GM06990 (cell line): ENCODE results near the gene C11orf71.
A peak's percentile ranks its signal among the peaks of the same experiment; 100 is the strongest.

Source experiments
- DNase-seq: peaks from one replicate; pipeline ENCODE4 v3.0.0-alpha.2; 2011; ENCODE audit not compliant: insufficient read length; ENCODE audit errors: extremely low read depth
- H3K27me3 ChIP-seq: replicated peaks from 2 replicates; pipeline ENCODE4 v1.6.0; 2011; ENCODE audit warnings: low read length; ENCODE audit not compliant: control insufficient read depth, insufficient read depth
- H3K36me3 ChIP-seq: 2 replicates; pipeline ENCODE4 v1.5.1; 2011; ENCODE audit warnings: low read length; ENCODE audit not compliant: control insufficient read depth, insufficient read depth
- H3K4me3 ChIP-seq: replicated peaks from 2 replicates; pipeline ENCODE4 v1.5.1; 2011; ENCODE audit warnings: low read depth, mild to moderate bottlenecking, control low read depth, low read length
- CTCF ChIP-seq: IDR thresholded peaks from 2 replicates; pipeline ENCODE4 v1.5.1; 2011; ENCODE audit warnings: low read length, control low read depth, mild to moderate bottlenecking, inconsistent platforms; ENCODE audit not compliant: insufficient read depth, poor library complexity, severe bottlenecking

The C11orf71 gene, protein sequence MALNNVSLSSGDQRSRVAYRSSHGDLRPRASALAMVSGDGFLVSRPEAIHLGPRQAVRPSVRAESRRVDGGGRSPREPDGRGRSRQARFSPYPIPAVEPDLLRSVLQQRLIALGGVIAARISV

DNA sequence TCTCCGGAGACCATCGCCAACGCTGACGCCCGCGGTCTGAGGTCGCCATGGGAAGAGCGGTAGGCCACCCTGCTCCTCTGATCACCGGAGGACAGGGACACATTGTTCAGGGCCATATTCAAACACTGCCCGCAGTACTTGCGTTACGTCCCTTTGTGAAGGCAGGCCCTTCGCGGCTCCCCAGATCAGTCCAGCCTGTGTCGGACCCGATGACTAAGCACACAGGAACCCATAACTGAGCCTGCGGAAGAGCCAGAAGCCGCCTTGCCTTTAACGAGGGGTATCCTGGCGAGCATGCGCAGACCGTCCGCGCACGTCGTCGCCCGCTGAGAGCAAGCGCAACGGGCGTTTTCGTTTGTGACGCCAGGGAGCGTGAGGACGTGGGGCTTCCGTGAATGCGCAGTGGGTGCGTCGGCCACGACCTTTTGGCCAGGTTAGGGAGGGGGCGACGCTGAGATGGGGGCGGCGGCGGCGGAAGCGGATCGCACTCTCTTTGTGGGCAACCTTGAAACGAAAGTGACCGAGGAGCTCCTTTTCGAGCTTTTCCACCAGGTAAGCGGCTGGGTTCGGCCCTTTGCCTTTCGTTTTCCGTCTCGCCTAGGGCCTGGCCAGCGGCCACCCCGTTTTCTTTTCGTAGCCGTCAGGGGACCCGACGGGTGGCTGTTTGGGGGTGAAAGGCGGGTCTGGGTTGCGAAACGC lies at the start of gene C11orf71, which contains the start of gene RBM7:
TSS of gene C11orf71 (minus strand) at position 296 of the 699 bp plus-strand sequence. CDS start at position 116, 180 bp downstream.
TSS of gene RBM7 (plus strand) at position 451 of the 699 bp plus-strand sequence. CDS start at position 457, 6 bp downstream.
- Histone ChIP-seq H3K4me3 (peak within 1 kb of the TSS; percentile 99), H3K36me3 (no peaks in the 10 kb centered on the region), H3K27me3 (no peaks in the 10 kb centered on the region)
- TF ChIP-seq CTCF: peak; percentile 21
- peak; percentile 98 for DNase-seq

- H3K4me3 ChIP-seq: no peak overlapping the region
- H3K36me3 ChIP-seq: no peaks in the 10 kb centered on the region
Measured at GRCh38 chr11:114449845-114450244, 49.5 kb upstream of the C11orf71 start.

DNA sequence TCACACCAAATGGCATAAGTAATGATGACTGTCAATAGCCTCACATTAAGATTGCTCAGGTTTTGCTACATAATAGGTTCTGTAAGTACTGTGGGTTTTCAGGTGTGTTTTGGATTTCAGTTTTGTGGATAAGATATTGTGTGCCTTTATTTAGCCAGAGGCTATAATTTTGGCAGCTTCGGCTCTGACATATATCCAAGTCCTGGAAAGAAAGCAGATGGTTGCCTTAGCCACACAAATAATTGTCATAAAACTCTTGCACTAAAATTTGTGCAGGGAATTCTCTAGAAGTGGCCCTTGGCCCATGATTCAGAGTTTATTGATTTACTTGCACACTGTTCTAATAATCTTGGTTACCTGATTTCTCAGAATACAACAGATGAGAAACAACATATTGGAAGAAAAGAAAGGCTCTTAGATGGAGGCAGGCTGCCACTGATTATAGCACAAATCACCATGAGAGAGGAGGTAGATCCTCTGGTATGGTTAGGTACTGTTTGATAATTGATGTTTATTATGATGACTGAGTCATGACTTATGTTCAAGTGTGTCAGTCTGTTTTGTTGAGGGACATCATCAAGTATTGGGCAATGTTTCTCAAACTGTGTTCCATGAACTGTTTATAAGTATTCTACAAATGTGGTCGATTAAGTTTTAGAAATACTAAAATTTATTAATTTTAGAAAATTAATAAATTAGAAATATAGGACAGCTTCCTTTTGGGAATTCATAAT lies 48.6 kb upstream of the C11orf71 start:
- no peak for TF ChIP-seq CTCF
- DNase-seq: no peak
- no peaks in the 10 kb centered on the region for H3K27me3 ChIP-seq
- no peaks in the 10 kb centered on the region for H3K36me3 ChIP-seq
- H3K4me3 ChIP-seq: no peak overlapping the region

More at GRCh38 chr11:114449845-114450244, 49.5 kb upstream of the C11orf71 start:
- TF ChIP-seq CTCF: no peak
- no peaks in the 10 kb centered on the region for H3K27me3 ChIP-seq
- no peak for DNase-seq

DNA sequence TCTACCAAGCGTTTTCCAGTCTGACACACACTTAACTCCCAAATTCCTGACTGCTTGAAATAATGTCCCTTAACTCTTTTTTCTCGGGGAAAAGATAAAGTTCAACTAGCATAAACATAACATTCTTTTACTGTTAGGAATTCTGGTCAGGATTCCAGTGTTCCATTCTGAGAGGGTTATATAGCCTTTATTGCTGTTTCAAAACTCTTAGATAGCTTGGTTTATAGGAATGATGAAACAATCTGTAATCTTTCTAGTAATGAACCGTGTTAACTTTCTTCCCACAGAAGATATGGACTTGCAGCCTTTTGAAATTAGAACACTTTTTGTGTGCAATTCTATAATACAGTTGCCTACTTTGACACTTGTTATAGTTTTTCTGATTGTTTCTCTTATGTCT lies 47.6 kb upstream of the C11orf71 start:
- DNase-seq: no peak
- no peaks in the 10 kb centered on the region for H3K27me3 ChIP-seq
- H3K36me3 ChIP-seq: no peaks in the 10 kb centered on the region
- TF ChIP-seq CTCF: no peak
- H3K4me3 ChIP-seq: no peak overlapping the region

- no peak overlapping the region for H3K4me3 ChIP-seq
- TF ChIP-seq CTCF: no peak
- H3K36me3 ChIP-seq: no peaks in the 10 kb centered on the region
- no peaks in the 10 kb centered on the region for H3K27me3 ChIP-seq
- no peak for DNase-seq
Measured at GRCh38 chr11:114447444-114447843, 47.1 kb upstream of the C11orf71 start.
